Lung (tissue), 12 donors: ENCODE results near the gene HS3ST2. TPM values are rescaled to one million over a fixed set of nuclear protein-coding genes. Genes with fewer than 3 reads are reported as not detected.

Experiments
- ATAC-seq: fragments of 200-7000 bp; cut with Tn5 transposase; one replicate; pipeline ENCODE4 v1.9.1; 2020; ENCODE audit warnings: moderate number of reproducible peaks; ENCODE audit not compliant: insufficient read depth, low FRiP score
- DNase-seq, 3 donors: peaks; one replicate each; pipeline ENCODE4 v3.0.0-alpha.2; 2013 to 2017
- H3K27ac ChIP-seq, 2 donors: one replicate each; pipeline ENCODE4 v1.5.1; 2013; ENCODE audit warnings: mild to moderate bottlenecking in 2 of 2, moderate library complexity in 2 of 2, control low read depth in 1 of 2, inconsistent platforms in 1 of 2, low read depth in 1 of 2, low read length in 1 of 2
- H3K27me3 ChIP-seq, 3 donors: one replicate each; pipeline ENCODE4 v1.5.1; 2013; ENCODE audit warnings: low read length in 2 of 3; ENCODE audit not compliant: control insufficient read depth in 3 of 3, insufficient read depth in 3 of 3
- H3K36me3 ChIP-seq, 4 donors: one replicate each; pipeline ENCODE4 v1.5.1; 2013; ENCODE audit warnings: low read length in 4 of 4, mild to moderate bottlenecking in 1 of 4, moderate library complexity in 1 of 4; ENCODE audit not compliant: control insufficient read depth in 4 of 4, insufficient read depth in 4 of 4
- H3K4me1 ChIP-seq, 5 donors: one replicate each; pipeline ENCODE4 v1.5.1; 2013; ENCODE audit warnings: low read length in 5 of 5, mild to moderate bottlenecking in 2 of 5, moderate library complexity in 1 of 5; ENCODE audit not compliant: control insufficient read depth in 5 of 5, insufficient read depth in 5 of 5
- H3K4me3 ChIP-seq: one replicate; pipeline ENCODE4 v1.5.1; 2013; ENCODE audit warnings: mild to moderate bottlenecking, control low read depth, moderate library complexity
- H3K9ac ChIP-seq, 2 donors: one replicate each; pipeline ENCODE4 v1.5.1; 2013; ENCODE audit warnings: low read length in 2 of 2, control low read depth in 1 of 2; ENCODE audit not compliant: insufficient read depth in 1 of 2
- H3K9me3 ChIP-seq, 4 donors: one replicate each; pipeline ENCODE4 v1.5.1; 2013; ENCODE audit warnings: low read length in 3 of 4, mild to moderate bottlenecking in 1 of 4, moderate library complexity in 1 of 4; ENCODE audit not compliant: control insufficient read depth in 4 of 4, insufficient read depth in 3 of 4
- WGBS, 2 donors: extraction: QIAGEN DNeasy Blood & Tissue Kit; methylation state at CpG; one replicate each; pipeline ENCODE4 v1.1.7; 2013; 5-methylcytosine and 5-hydroxymethylcytosine counted together
- polyA plus RNA-seq, 2 donors: library from polyadenylated mRNA; stranded (reverse); fragments of 200-250 nt; gene quantifications; one replicate each; pipeline ENCODE4 v1.2.1, GENCODE V29; 2013
- total RNA-seq, 2 donors: library from RNA; depleted of rRNA in 1 of 2; stranded (reverse); fragments of >200 nt in 1 of 2; gene quantifications; one replicate each; pipeline ENCODE4 v1.2.1, GENCODE V29; 2014 to 2021
- TF ChIP-seq, protein P1 (sequence below): IDR thresholded peaks from 2 replicates; pipeline ENCODE4 v1.5.1; 2012; ENCODE audit warnings: mild to moderate bottlenecking; ENCODE audit errors: control extremely low read depth, extremely low read depth
- donor health status: control.
- donor health status: control.
- donor health status: Bipolar disorder and iron deficiency.
- donor health status: healthy.
- donor health status: DM: yes; HTN: yes; CAD: no.

The HS3ST2 gene
- total and polyA plus RNA-seq, 4 donors, result 0.31 to 5.6 (median 1.3) TPM

GRCh38 chr16:22885951-22886350, 72.0 kb downstream of the HS3ST2 start:
- Histone ChIP-seq H3K36me3 (no peaks in the 10 kb centered on the region), H3K9me3 (peaks cover 0 to 4% (median 0%) of the 10 kb centered on the region in 4 donors), H3K4me3 (no peak overlapping the region), H3K9ac (no peak overlapping the region), H3K27ac (no peak overlapping the region), H3K4me1 (no peaks in the 10 kb centered on the region), H3K27me3 (no peaks in the 10 kb centered on the region)
- no peak for DNase-seq
- TF ChIP-seq, protein P1, sequence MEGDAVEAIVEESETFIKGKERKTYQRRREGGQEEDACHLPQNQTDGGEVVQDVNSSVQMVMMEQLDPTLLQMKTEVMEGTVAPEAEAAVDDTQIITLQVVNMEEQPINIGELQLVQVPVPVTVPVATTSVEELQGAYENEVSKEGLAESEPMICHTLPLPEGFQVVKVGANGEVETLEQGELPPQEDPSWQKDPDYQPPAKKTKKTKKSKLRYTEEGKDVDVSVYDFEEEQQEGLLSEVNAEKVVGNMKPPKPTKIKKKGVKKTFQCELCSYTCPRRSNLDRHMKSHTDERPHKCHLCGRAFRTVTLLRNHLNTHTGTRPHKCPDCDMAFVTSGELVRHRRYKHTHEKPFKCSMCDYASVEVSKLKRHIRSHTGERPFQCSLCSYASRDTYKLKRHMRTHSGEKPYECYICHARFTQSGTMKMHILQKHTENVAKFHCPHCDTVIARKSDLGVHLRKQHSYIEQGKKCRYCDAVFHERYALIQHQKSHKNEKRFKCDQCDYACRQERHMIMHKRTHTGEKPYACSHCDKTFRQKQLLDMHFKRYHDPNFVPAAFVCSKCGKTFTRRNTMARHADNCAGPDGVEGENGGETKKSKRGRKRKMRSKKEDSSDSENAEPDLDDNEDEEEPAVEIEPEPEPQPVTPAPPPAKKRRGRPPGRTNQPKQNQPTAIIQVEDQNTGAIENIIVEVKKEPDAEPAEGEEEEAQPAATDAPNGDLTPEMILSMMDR, result no peak
- 85 to 88% methylated on average over 3 of the region's 3 CpGs for WGBS, 2 donors
- ATAC-seq, result no peak

DNA sequence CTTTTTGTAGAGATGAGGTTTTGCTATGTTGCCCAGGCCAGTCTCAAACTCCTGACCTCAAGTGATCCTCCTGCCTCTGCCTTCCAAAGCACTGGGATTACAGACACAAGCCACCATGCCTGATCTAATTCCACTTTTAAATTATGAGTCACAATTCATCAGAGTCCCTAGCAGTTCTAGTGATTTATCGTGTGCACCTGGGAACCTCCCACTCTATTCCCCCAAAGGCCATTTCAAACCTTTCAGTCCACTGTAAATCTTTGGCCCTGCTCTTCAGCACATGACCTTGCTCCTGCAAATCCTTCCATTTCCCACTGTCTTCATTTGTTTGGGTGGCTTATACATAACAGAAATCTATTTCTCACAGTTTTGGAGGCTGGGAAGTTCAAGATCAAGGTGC, 73.0 kb downstream of the HS3ST2 start:
- Histone ChIP-seq H3K4me1 (no peaks in the 10 kb centered on the region), H3K27ac (no peak overlapping the region), H3K27me3 (no peaks in the 10 kb centered on the region), H3K36me3 (no peaks in the 10 kb centered on the region), H3K9ac (no peak overlapping the region), H3K4me3 (no peak overlapping the region), H3K9me3 (peaks cover 0 to 2% (median 0%) of the 10 kb centered on the region in 4 donors)
- DNase-seq (no peak), ATAC-seq (no peak)
- TF ChIP-seq, protein P1, result no peak
- 85 to 87% methylated on average over 1 of the region's 1 CpG for WGBS, 2 donors

DNA sequence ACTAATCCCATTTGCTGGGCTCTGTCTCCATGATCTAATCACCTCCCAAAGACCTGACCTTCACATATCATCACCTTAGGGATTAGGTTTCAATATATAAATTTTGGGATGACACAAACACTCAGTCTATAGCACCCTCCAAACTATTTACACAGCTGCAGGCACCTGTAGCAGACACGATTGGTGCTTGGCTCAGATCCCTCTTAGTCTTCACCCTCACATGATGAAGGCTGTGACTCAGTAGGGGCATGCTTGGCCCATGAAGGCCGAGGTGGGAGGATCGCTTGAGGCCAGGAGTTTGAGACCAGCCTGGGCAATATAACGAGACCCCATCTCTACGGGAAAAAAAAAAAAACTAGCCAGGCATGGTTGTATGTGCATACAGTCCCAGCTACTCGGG, 73.5 kb downstream of the HS3ST2 start:
- WGBS, 2 donors, result 76 to 79% methylated on average over 6 of the region's 6 CpGs
- ATAC-seq, result no peak
- DNase-seq, result no peak
- no peak overlapping the region for H3K27ac ChIP-seq
- no peaks in the 10 kb centered on the region for H3K36me3 ChIP-seq
- no peaks in the 10 kb centered on the region for H3K4me1 ChIP-seq
- no peaks in the 10 kb centered on the region for H3K27me3 ChIP-seq
- H3K9me3 ChIP-seq, result peaks cover 0 to 2% (median 0%) of the 10 kb centered on the region in 4 donors
- H3K9ac ChIP-seq, result no peak overlapping the region
- TF ChIP-seq, protein P1, result no peak
- no peak overlapping the region for H3K4me3 ChIP-seq

- H3K27me3 ChIP-seq, result no peaks in the 10 kb centered on the region
- peak in 1 of 3 donors; percentile 8 for DNase-seq
- no peaks in the 10 kb centered on the region for H3K36me3 ChIP-seq
- TF ChIP-seq, protein P1, result no peak
- H3K9ac ChIP-seq, result no peak overlapping the region
- H3K4me1 ChIP-seq, result no peaks in the 10 kb centered on the region
- no peak overlapping the region for H3K27ac ChIP-seq
- WGBS, 2 donors, result 37 to 55% methylated on average over 4 of the region's 4 CpGs
- ATAC-seq, result no peak
- no peak overlapping the region for H3K4me3 ChIP-seq
- peaks cover 0 to 2% (median 0%) of the 10 kb centered on the region in 4 donors for H3K9me3 ChIP-seq
Observed at GRCh38 chr16:22888791-22889190, 74.8 kb downstream of the HS3ST2 start.
